ENCODE results near the gene KCNJ2.

Gene KCNJ2

DNA sequence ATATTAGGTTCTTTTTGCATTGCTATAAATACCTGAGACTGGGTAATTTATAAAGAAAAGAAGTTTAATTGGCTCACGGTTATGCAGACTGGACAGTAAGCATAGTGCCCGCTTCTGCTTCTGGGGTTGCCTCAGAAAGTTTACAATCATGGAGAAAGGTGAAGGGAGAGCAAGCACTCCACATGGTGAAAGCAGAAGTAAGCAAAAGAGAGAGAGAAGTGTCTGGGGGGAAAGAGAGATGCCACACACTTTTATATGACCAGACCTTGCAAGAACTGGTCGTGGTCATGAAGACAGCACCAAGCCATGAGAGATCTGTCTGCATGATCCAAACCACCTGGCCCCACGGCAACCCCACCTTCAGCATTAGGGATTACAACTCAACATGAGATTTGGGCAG, 48.9 kb upstream of the KCNJ2 start:
- no peak for TF ChIP-seq EZH2phosphoT487 (IDR thresholded peaks at IDR 0.05; ENCODE audit: borderline replicate concordance)
- TF ChIP-seq, protein P1, sequence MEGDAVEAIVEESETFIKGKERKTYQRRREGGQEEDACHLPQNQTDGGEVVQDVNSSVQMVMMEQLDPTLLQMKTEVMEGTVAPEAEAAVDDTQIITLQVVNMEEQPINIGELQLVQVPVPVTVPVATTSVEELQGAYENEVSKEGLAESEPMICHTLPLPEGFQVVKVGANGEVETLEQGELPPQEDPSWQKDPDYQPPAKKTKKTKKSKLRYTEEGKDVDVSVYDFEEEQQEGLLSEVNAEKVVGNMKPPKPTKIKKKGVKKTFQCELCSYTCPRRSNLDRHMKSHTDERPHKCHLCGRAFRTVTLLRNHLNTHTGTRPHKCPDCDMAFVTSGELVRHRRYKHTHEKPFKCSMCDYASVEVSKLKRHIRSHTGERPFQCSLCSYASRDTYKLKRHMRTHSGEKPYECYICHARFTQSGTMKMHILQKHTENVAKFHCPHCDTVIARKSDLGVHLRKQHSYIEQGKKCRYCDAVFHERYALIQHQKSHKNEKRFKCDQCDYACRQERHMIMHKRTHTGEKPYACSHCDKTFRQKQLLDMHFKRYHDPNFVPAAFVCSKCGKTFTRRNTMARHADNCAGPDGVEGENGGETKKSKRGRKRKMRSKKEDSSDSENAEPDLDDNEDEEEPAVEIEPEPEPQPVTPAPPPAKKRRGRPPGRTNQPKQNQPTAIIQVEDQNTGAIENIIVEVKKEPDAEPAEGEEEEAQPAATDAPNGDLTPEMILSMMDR (conservative IDR thresholded peaks at IDR 0.05; ENCODE audit: low read length): no peak
- H3K4me3 ChIP-seq (ENCODE audit: low read length, poor library complexity, severe bottlenecking): no peak overlapping the region
- H3K4me1 ChIP-seq (ENCODE audit: insufficient read depth, low read length, poor library complexity, severe bottlenecking): peaks cover 16% of the 10 kb centered on the region
- no peaks in the 10 kb centered on the region for H3K36me3 ChIP-seq (ENCODE audit: insufficient read depth, low read length)
- no peaks in the 10 kb centered on the region for H3K9me3 ChIP-seq (ENCODE audit: insufficient read depth, low read depth, low read length)
- no peaks in the 10 kb centered on the region for H3F3A ChIP-seq (ENCODE audit: low read depth)
- H3K27me3 ChIP-seq (ENCODE audit: insufficient read depth, low read length, poor library complexity, severe bottlenecking): no peaks in the 10 kb centered on the region
- no peak overlapping the region for H3K4me2 ChIP-seq (ENCODE audit: low read depth, low read length, poor library complexity, severe bottlenecking)
- H4K20me1 ChIP-seq (ENCODE audit: insufficient read depth, low read length, poor library complexity, severe bottlenecking): no peaks in the 10 kb centered on the region
- no peak overlapping the region for H2AFZ ChIP-seq (ENCODE audit: low read length)
- no peaks in the 10 kb centered on the region for H3K79me2 ChIP-seq (ENCODE audit: insufficient read depth, low read length)
- no peaks in the 10 kb centered on the region for H3K9me2 ChIP-seq (replicated peaks; ENCODE audit: low read depth, low read length)
- H3K9ac ChIP-seq (ENCODE audit: low read depth, low read length, poor library complexity, severe bottlenecking): no peak overlapping the region

DNA sequence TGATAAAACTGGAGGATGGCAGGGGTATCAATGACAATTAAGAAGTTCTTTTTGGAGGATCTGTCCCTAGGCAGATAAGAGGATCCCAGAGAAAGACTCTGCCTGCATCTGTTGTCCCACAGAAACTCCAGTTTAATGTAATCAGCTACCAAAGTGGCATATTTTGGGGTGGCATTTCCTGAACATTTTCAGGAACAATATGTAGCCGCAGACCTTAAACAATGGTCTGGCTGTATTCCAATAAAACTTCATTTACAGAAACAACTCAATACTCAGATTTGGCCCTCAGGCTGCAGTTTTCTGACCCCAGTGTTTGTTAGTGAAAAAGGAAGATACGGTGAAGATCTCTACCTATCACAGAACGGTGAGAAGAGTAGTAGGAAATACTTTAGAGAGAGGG, 48.2 kb upstream of the KCNJ2 start:
- Histone ChIP-seq H3K79me2 (ENCODE audit: insufficient read depth, low read length) (no peaks in the 10 kb centered on the region), H3K4me3 (ENCODE audit: low read length, poor library complexity, severe bottlenecking) (no peak overlapping the region), H3K9me3 (ENCODE audit: insufficient read depth, low read depth, low read length) (no peaks in the 10 kb centered on the region), H3K36me3 (ENCODE audit: insufficient read depth, low read length) (no peaks in the 10 kb centered on the region), H3K9me2 (replicated peaks; ENCODE audit: low read depth, low read length) (no peaks in the 10 kb centered on the region), H4K20me1 (ENCODE audit: insufficient read depth, low read length, poor library complexity, severe bottlenecking) (no peaks in the 10 kb centered on the region), H3K4me2 (ENCODE audit: low read depth, low read length, poor library complexity, severe bottlenecking) (no peak overlapping the region), H2AFZ (ENCODE audit: low read length) (no peak overlapping the region), H3F3A (ENCODE audit: low read depth) (no peaks in the 10 kb centered on the region), H3K27me3 (ENCODE audit: insufficient read depth, low read length, poor library complexity, severe bottlenecking) (no peaks in the 10 kb centered on the region), H3K9ac (ENCODE audit: low read depth, low read length, poor library complexity, severe bottlenecking) (no peak overlapping the region), H3K4me1 (ENCODE audit: insufficient read depth, low read length, poor library complexity, severe bottlenecking) (peaks cover 16% of the 10 kb centered on the region)
- TF ChIP-seq, protein P1 (conservative IDR thresholded peaks at IDR 0.05; ENCODE audit: low read length): no peak
- no peak for TF ChIP-seq EZH2phosphoT487 (IDR thresholded peaks at IDR 0.05; ENCODE audit: borderline replicate concordance)

DNA sequence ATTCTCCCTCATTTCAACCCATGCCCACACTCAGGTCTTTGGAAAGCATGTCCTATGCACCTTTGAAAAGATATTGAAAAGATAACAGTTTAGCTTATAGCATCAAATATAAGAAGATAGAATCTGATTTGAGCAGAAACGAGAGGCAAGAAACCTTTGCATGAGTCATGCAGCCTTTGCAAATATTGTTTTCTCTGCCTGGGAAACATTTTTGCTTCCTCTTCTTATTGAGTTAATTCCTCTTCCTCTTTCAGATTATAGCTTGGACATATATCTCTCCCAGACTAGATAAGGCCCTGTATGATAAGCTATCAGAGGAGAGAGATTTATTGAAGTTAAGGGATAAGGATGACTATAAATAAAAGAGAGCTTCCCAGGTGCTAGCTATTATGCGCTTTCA, 46.1 kb upstream of the KCNJ2 start:
- no peak overlapping the region for H3K4me3 ChIP-seq (ENCODE audit: low read length, poor library complexity, severe bottlenecking)
- no peaks in the 10 kb centered on the region for H4K20me1 ChIP-seq (ENCODE audit: insufficient read depth, low read length, poor library complexity, severe bottlenecking)
- H2AFZ ChIP-seq (ENCODE audit: low read length): no peak overlapping the region
- H3K4me1 ChIP-seq (ENCODE audit: insufficient read depth, low read length, poor library complexity, severe bottlenecking): peaks cover 16% of the 10 kb centered on the region
- H3K9me2 ChIP-seq (replicated peaks; ENCODE audit: low read depth, low read length): no peaks in the 10 kb centered on the region
- no peaks in the 10 kb centered on the region for H3K36me3 ChIP-seq (ENCODE audit: insufficient read depth, low read length)
- H3K4me2 ChIP-seq (ENCODE audit: low read depth, low read length, poor library complexity, severe bottlenecking): no peak overlapping the region
- no peak overlapping the region for H3K9ac ChIP-seq (ENCODE audit: low read depth, low read length, poor library complexity, severe bottlenecking)
- H3F3A ChIP-seq (ENCODE audit: low read depth): no peaks in the 10 kb centered on the region
- no peaks in the 10 kb centered on the region for H3K9me3 ChIP-seq (ENCODE audit: insufficient read depth, low read depth, low read length)
- no peak for TF ChIP-seq EZH2phosphoT487 (IDR thresholded peaks at IDR 0.05; ENCODE audit: borderline replicate concordance)
- TF ChIP-seq, protein P1 (conservative IDR thresholded peaks at IDR 0.05; ENCODE audit: low read length): no peak
- H3K27me3 ChIP-seq (ENCODE audit: insufficient read depth, low read length, poor library complexity, severe bottlenecking): no peaks in the 10 kb centered on the region
- no peaks in the 10 kb centered on the region for H3K79me2 ChIP-seq (ENCODE audit: insufficient read depth, low read length)
